MM.1S (cell line): ENCODE data around the gene LMOD1.

Experiments used
- DNase-seq: peaks from one replicate; pipeline ENCODE4 v3.0.0-alpha.2; 2015
- H2AFZ ChIP-seq: fragments of 300-600 bp; sonication (generic); 2 replicates; pipeline ENCODE4 v1.6.0; 2016; ENCODE audit warnings: antibody characterized with exemption, low read length
- H3F3A ChIP-seq: fragments of 300-600 bp; sonication (generic); 2 replicates; pipeline ENCODE4 v1.6.1; 2016; ENCODE audit warnings: mild to moderate bottlenecking, antibody characterized with exemption, low read length, moderate library complexity, mixed read lengths; ENCODE audit not compliant: insufficient read depth
- H3K27ac ChIP-seq: fragments of 300-600 bp; sonication (generic); 2 replicates; pipeline ENCODE4 v1.5.1; 2016; ENCODE audit warnings: mild to moderate bottlenecking, low read length
- H3K27me3 ChIP-seq: fragments of 300-600 bp; sonication (generic); replicated peaks from 2 replicates; pipeline ENCODE4 v1.6.0; 2016; ENCODE audit warnings: low read length; ENCODE audit not compliant: insufficient read depth
- H3K36me3 ChIP-seq: fragments of 300-600 bp; sonication (generic); replicated peaks from 2 replicates; pipeline ENCODE4 v1.6.1; 2016; ENCODE audit warnings: mild to moderate bottlenecking, low read length, mixed read lengths; ENCODE audit not compliant: insufficient read depth
- H3K4me1 ChIP-seq: fragments of 300-600 bp; sonication (generic); 2 replicates; pipeline ENCODE4 v1.6.1; 2016; ENCODE audit warnings: low read length, mixed read lengths
- H3K4me2 ChIP-seq: fragments of 300-600 bp; sonication (generic); 2 replicates; pipeline ENCODE4 v1.6.0; 2016; ENCODE audit warnings: low read depth, low read length
- H3K4me3 ChIP-seq: fragments of 300-600 bp; sonication (generic); 2 replicates; pipeline ENCODE4 v1.5.1; 2016; ENCODE audit warnings: low read length, mixed read lengths
- H3K79me2 ChIP-seq: fragments of 300-600 bp; sonication (generic); 2 replicates; pipeline ENCODE4 v1.6.1; 2016; ENCODE audit warnings: mixed run types, low read length, mixed read lengths
- H3K9ac ChIP-seq: fragments of 300-600 bp; sonication (generic); 2 replicates; pipeline ENCODE4 v1.6.1; 2016; ENCODE audit warnings: low read length, mixed read lengths
- H3K9me2 ChIP-seq: fragments of 300-600 bp; sonication (generic); replicated peaks from 2 replicates; pipeline ENCODE4 v1.6.1; 2016; ENCODE audit warnings: mild to moderate bottlenecking, low read length, mixed read lengths; ENCODE audit not compliant: insufficient read depth
- H3K9me3 ChIP-seq: fragments of 300-600 bp; sonication (generic); replicated peaks from 2 replicates; pipeline ENCODE4 v1.6.1; 2016; ENCODE audit warnings: mild to moderate bottlenecking, low read length, mixed read lengths; ENCODE audit not compliant: insufficient read depth
- H4K20me1 ChIP-seq: fragments of 300-600 bp; sonication (generic); 2 replicates; pipeline ENCODE4 v1.6.1; 2016; ENCODE audit warnings: mild to moderate bottlenecking, low read length, moderate library complexity, mixed read lengths; ENCODE audit not compliant: insufficient read depth
- EZH2 ChIP-seq: fragments of 300-600 bp; sonication (generic); optimal IDR thresholded peaks from 2 replicates; pipeline ENCODE3; 2017; ENCODE audit warnings: low read depth, mild to moderate bottlenecking, antibody characterized with exemption, low read length, mixed read lengths
- EZH2phosphoT487 ChIP-seq: fragments of 300-600 bp; sonication (generic); IDR thresholded peaks from 2 replicates; pipeline ENCODE4 v1.6.1; 2018; ENCODE audit warnings: antibody characterized with exemption, low read length
- TF ChIP-seq, protein P1 (sequence below): fragments of 300-600 bp; sonication (generic); IDR thresholded peaks from 2 replicates; pipeline ENCODE4 v1.5.1; 2016; ENCODE audit warnings: antibody characterized with exemption, low read length, mixed read lengths

Gene LMOD1

DNA sequence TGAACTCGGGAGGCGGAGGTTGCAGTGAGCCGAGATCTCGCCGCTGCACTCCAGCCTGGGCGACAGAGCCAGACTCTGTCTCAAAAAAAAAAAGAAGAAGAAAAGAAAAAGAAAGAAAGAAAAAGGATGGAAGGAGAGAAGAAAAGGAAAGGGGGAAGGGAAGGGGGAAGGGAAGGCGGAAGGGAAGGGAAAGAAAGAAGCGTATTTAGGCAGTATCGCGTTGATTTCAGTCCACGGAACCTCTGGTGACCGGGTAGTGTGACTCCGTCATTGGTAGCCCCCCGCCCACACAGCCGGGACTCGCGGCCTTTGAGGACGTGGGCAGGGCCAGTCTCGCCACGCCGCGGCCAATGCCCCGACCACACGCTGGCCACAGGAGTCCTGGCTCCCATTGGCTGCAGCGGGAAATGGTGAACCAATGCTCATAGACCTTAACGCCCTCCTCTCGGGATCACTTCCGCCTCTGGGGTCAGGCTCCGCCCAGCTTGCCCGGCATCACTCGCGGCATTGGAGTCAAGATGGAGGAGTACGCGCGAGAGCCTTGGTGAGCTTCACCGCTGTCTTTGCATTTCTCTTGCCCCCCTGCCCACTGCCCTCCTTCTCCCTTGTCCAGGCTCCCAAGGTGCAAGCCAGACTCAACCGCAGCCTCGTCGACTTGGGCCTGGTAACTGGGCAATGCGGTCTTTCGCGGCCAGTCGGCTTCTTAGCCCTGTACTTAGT, 8.8 kb upstream of the LMOD1 start, which contains the start of gene TIMM17A:
TSS of gene TIMM17A (plus strand) at position 495 of the 720 bp plus-strand sequence. CDS start at position 519, 24 bp downstream.
- Histone ChIP-seq H3K9ac (peak within 1 kb of the TSS; percentile 94), H3F3A (no peaks in the 10 kb centered on the region), H3K4me2 (peak within 1 kb of the TSS; percentile 84), H2AFZ (peak within 1 kb of the TSS; percentile 90), H3K4me3 (peak within 1 kb of the TSS; percentile 96), H3K79me2 (peaks cover 42% of the 10 kb centered on the region), H3K27ac (peak within 1 kb of the TSS; percentile 37), H3K27me3 (no peaks in the 10 kb centered on the region), H3K9me2 (no peaks in the 10 kb centered on the region), H4K20me1 (no peaks in the 10 kb centered on the region), H3K36me3 (peaks cover 8% of the 10 kb centered on the region), H3K4me1 (peaks cover 11% of the 10 kb centered on the region; the same call in 1 of the 2 replicates), H3K9me3 (no peaks in the 10 kb centered on the region)
- TF ChIP-seq EZH2 (no peak), EZH2phosphoT487 (no peak)
- TF ChIP-seq, protein P1, sequence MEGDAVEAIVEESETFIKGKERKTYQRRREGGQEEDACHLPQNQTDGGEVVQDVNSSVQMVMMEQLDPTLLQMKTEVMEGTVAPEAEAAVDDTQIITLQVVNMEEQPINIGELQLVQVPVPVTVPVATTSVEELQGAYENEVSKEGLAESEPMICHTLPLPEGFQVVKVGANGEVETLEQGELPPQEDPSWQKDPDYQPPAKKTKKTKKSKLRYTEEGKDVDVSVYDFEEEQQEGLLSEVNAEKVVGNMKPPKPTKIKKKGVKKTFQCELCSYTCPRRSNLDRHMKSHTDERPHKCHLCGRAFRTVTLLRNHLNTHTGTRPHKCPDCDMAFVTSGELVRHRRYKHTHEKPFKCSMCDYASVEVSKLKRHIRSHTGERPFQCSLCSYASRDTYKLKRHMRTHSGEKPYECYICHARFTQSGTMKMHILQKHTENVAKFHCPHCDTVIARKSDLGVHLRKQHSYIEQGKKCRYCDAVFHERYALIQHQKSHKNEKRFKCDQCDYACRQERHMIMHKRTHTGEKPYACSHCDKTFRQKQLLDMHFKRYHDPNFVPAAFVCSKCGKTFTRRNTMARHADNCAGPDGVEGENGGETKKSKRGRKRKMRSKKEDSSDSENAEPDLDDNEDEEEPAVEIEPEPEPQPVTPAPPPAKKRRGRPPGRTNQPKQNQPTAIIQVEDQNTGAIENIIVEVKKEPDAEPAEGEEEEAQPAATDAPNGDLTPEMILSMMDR, result no peak
- peak; percentile 99 for DNase-seq

DNA sequence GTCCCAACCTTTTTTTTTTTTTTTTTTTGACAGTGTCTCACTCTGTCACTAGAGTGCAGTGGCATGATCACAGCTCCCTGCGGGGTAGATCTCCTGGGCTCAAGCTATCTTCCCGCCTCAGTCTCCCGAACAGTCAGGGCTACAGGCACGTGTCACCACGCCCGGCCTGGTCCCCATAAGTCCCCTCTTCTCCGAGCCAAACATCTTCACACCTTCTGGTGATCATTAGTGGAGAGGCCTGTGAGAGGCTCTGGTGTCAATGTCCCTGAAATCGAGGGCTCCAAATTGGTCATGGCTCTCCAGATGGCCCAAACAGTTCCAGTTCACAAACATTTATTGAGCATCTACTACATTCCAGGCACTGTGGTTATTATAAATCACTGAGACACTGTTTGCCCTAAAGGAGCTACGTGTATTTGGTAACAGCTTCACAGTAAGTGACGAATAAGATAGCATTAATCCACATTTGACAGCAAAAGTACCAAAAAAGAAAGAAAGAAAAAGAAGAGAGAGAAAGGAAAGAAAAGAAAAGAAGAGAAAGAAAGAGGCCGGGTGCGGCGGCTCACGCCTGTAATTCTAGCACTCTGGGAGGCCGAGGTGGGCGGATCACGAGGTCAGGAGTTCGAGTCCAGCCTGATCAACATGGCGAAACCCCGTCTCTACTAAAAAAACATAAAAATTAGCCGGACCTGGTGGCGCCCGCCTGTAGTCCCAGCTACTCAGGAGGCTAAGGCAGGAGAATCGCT, 8.1 kb upstream of the LMOD1 start:
- Histone ChIP-seq H3K27ac (no peak overlapping the region), H3K27me3 (no peaks in the 10 kb centered on the region)
- no peak for DNase-seq

DNA sequence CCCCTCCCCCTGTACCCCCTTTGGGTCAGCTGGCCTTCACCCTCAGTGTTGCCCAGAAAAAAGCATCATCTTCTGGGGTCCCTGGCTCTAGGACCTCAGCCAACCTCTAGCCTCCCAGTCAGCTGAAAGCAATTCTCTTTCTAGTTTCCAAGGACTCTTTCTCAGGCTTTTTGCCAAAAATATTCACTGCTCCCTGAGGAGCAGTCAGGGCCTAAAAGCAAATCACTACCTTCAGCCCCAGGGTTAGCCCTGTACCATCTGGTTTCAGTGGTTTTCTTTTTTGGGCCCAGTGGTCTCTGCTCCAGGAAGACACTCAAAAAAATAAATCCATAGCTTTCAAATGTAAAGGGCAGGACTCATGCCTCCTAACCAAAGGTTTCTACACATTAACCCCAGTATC, 3.1 kb upstream of the LMOD1 start:
- no peak overlapping the region for H3K27ac ChIP-seq
- H3K27me3 ChIP-seq, result peaks cover 28% of the 10 kb centered on the region
- H3K79me2 ChIP-seq, result no peaks in the 10 kb centered on the region
- no peak overlapping the region for H3K9ac ChIP-seq
- H3K36me3 ChIP-seq, result no peaks in the 10 kb centered on the region
- no peaks in the 10 kb centered on the region for H3K9me2 ChIP-seq
- TF ChIP-seq, protein P1, result no peak
- TF ChIP-seq EZH2phosphoT487 (no peak), EZH2 (no peak)
- H3F3A ChIP-seq, result no peaks in the 10 kb centered on the region
- H3K9me3 ChIP-seq, result no peaks in the 10 kb centered on the region
- DNase-seq, result peak; percentile 33
- no peak overlapping the region for H3K4me3 ChIP-seq
- H3K4me2 ChIP-seq, result no peak overlapping the region
- H4K20me1 ChIP-seq, result no peaks in the 10 kb centered on the region
- peaks cover 8% of the 10 kb centered on the region for H3K4me1 ChIP-seq
- H2AFZ ChIP-seq, result no peak overlapping the region

More for the DNA sequence above, 8.1 kb upstream of the LMOD1 start:
- Histone ChIP-seq H3K9ac (peak overlapping the region; percentile 94), H3K9me3 (no peaks in the 10 kb centered on the region), H3K36me3 (peaks cover 8% of the 10 kb centered on the region), H3K4me3 (peak overlapping the region; percentile 96), H3K4me1 (peaks cover 14% of the 10 kb centered on the region), H4K20me1 (no peaks in the 10 kb centered on the region), H3K4me2 (peak overlapping the region; percentile 25; the same call in 1 of the 2 replicates), H3F3A (no peaks in the 10 kb centered on the region), H3K79me2 (peaks cover 39% of the 10 kb centered on the region), H2AFZ (peak overlapping the region; percentile 63), H3K9me2 (no peaks in the 10 kb centered on the region)
- TF ChIP-seq EZH2phosphoT487 (no peak), EZH2 (no peak)
- TF ChIP-seq, protein P1, result no peak
